Type B pancreatic cell (in vitro differentiated cells): ENCODE measurements around the gene NME9. TPM values are rescaled to one million over a fixed set of nuclear protein-coding genes. Genes with fewer than 3 reads are reported as not detected.

Source experiments
- DNase-seq: peaks from one replicate; pipeline ENCODE4 v3.0.0; 2021; ENCODE audit warnings: mixed read lengths; ENCODE audit not compliant: unreplicated experiment; ENCODE audit errors: extremely low spot score
- H3K27ac Mint-ChIP-seq: 2 replicates; pipeline ENCODE4 v1.8.0; 2021; ENCODE audit warnings: mild to moderate bottlenecking, mixed read lengths
- H3K27me3 Mint-ChIP-seq: 2 replicates; pipeline ENCODE4 v1.8.0; 2021; ENCODE audit warnings: mixed read lengths
- H3K36me3 Mint-ChIP-seq: 2 replicates; pipeline ENCODE4 v1.8.0; 2021; ENCODE audit warnings: mixed read lengths
- H3K4me1 Mint-ChIP-seq: one replicate; pipeline ENCODE4 v1.8.0; 2021; ENCODE audit warnings: mixed read lengths; ENCODE audit not compliant: unreplicated experiment
- H3K4me3 Mint-ChIP-seq: 2 replicates; pipeline ENCODE4 v1.8.0; 2021; ENCODE audit warnings: mild to moderate bottlenecking, mixed read lengths
- H3K9me3 Mint-ChIP-seq: 2 replicates; pipeline ENCODE4 v1.8.0; 2021; ENCODE audit warnings: mixed read lengths
- CTCF ChIP-seq: fragments of 200-600 bp; sonication (generic); conservative IDR thresholded peaks from 2 replicates; pipeline ENCODE4 v1.5.0; 2021; ENCODE audit warnings: antibody characterized with exemption, mild to moderate bottlenecking
- total RNA-seq: library from RNA; stranded (reverse); gene quantifications from 2 replicates; pipeline ENCODE4 v1.2.1, GENCODE V29; 2021; ENCODE audit warnings: low replicate concordance

NME9 gene
- total RNA-seq, 1 donor from 2014 or later = 3.7 TPM

- Mint-ChIP-seq H3K27me3 (no peaks in the 10 kb centered on the region), H3K36me3 (peaks cover 45% of the 10 kb centered on the region), H3K4me3 (no peak overlapping the region), H3K27ac (no peak overlapping the region), H3K4me1 (peaks cover 4% of the 10 kb centered on the region), H3K9me3 (no peaks in the 10 kb centered on the region)
- DNase-seq = no peak
- TF ChIP-seq CTCF = no peak
Observed at GRCh38 chr3:138270245-138270644, 59.4 kb downstream of the NME9 start.

- Mint-ChIP-seq H3K27ac (no peak overlapping the region), H3K27me3 (no peaks in the 10 kb centered on the region), H3K9me3 (no peaks in the 10 kb centered on the region), H3K4me1 (peaks cover 5% of the 10 kb centered on the region), H3K36me3 (peaks cover 32% of the 10 kb centered on the region), H3K4me3 (no peak overlapping the region)
- no peak for TF ChIP-seq CTCF
- no peak for DNase-seq
Observed at GRCh38 chr3:138267083-138267482, 62.6 kb downstream of the NME9 start.

- no peak for DNase-seq
- H3K4me3 Mint-ChIP-seq = no peak overlapping the region
- H3K27me3 Mint-ChIP-seq = no peaks in the 10 kb centered on the region
- H3K36me3 Mint-ChIP-seq = peaks cover 36% of the 10 kb centered on the region
- no peak for TF ChIP-seq CTCF
- H3K27ac Mint-ChIP-seq = no peak overlapping the region
- no peaks in the 10 kb centered on the region for H3K9me3 Mint-ChIP-seq
- H3K4me1 Mint-ChIP-seq = peaks cover 5% of the 10 kb centered on the region
Observed at GRCh38 chr3:138265745-138266144, 63.9 kb downstream of the NME9 start.

- DNase-seq = no peak
- H3K27me3 Mint-ChIP-seq = no peaks in the 10 kb centered on the region
- no peak overlapping the region for H3K27ac Mint-ChIP-seq
- no peaks in the 10 kb centered on the region for H3K9me3 Mint-ChIP-seq
- no peak for TF ChIP-seq CTCF
- H3K4me1 Mint-ChIP-seq = peaks cover 5% of the 10 kb centered on the region
- H3K4me3 Mint-ChIP-seq = no peak overlapping the region
- peaks cover 36% of the 10 kb centered on the region for H3K36me3 Mint-ChIP-seq
Observed at GRCh38 chr3:138263104-138263503, 66.5 kb downstream of the NME9 start.

- TF ChIP-seq CTCF = no peak
- Mint-ChIP-seq H3K4me1 (peaks cover 5% of the 10 kb centered on the region), H3K36me3 (peaks cover 21% of the 10 kb centered on the region), H3K9me3 (no peaks in the 10 kb centered on the region), H3K27me3 (no peaks in the 10 kb centered on the region), H3K27ac (no peak overlapping the region), H3K4me3 (no peak overlapping the region)
- no peak for DNase-seq
Observed at GRCh38 chr3:138260611-138261010, 69.0 kb downstream of the NME9 start.

- H3K4me3 Mint-ChIP-seq = no peak overlapping the region
- TF ChIP-seq CTCF = no peak
- H3K27me3 Mint-ChIP-seq = no peaks in the 10 kb centered on the region
- H3K4me1 Mint-ChIP-seq = no peaks in the 10 kb centered on the region
- DNase-seq = no peak
- H3K36me3 Mint-ChIP-seq = peaks cover 15% of the 10 kb centered on the region
- H3K27ac Mint-ChIP-seq = no peak overlapping the region
- H3K9me3 Mint-ChIP-seq = no peaks in the 10 kb centered on the region
Observed at GRCh38 chr3:138259126-138259525, 70.5 kb downstream of the NME9 start.
